Measurements from ENCODE around the gene LCP2. TPM values are rescaled to one million over a fixed set of nuclear protein-coding genes. Genes with fewer than 3 reads are reported as not detected.

The LCP2 gene
- total and polyA plus RNA-seq, 10 of the 15 experiments (the other 5 are each of a cell fraction or from before 2014, with no cell fraction given), result 8.0 to 50.5 (median 20.6) TPM

GRCh38 chr5:170293273-170293672 is 4.3 kb downstream of the LCP2 start (continued):
- TF ChIP-seq ZBTB11 (CRISPR knock-in tag; IDR thresholded peaks at IDR 0.05) (no peak), ASH2L (IDR thresholded peaks at IDR 0.05; ENCODE audit: borderline replicate concordance, low read depth) (no peak), RAD51 (IDR thresholded peaks at IDR 0.05) (no peak), ZNF592 (IDR thresholded peaks at IDR 0.05) (no peak), CREB1 (IDR thresholded peaks at IDR 0.05; ENCODE audit: low read depth) (no peak), ZBTB40 (IDR thresholded peaks at IDR 0.05; ENCODE audit: borderline replicate concordance) (no peak), MEF2A (IDR thresholded peaks at IDR 0.05; ENCODE audit: insufficient read depth, low read depth, low read length) (0 out of 2 replicates have a peak, but pooled peaks have one; percentile 25), MYB (IDR thresholded peaks at IDR 0.05; ENCODE audit: borderline replicate concordance, low read depth, low read length) (no peak), NBN (IDR thresholded peaks at IDR 0.05) (peak; percentile 85), ZNF274 (IDR thresholded peaks at IDR 0.05; ENCODE audit: insufficient read depth, insufficient read length) (no peak), WRNIP1 (IDR thresholded peaks at IDR 0.05; ENCODE audit: borderline replicate concordance, low read depth, low read length) (no peak), NFYA (IDR thresholded peaks at IDR 0.05; ENCODE audit: borderline replicate concordance, low read depth, low read length) (no peak), RELA (IDR thresholded peaks at IDR 0.05; ENCODE audit: borderline replicate concordance, partially characterized antibody) (peak; percentile 56), RCOR1 (conservative IDR thresholded peaks at IDR 0.05; ENCODE audit: low read depth, low read length) (no peak), ZZZ3 (IDR thresholded peaks at IDR 0.05; ENCODE audit: control insufficient read depth, insufficient read length, low read depth) (no peak), NFXL1 (IDR thresholded peaks at IDR 0.05; ENCODE audit: borderline replicate concordance) (no peak), PBX3 (IDR thresholded peaks at IDR 0.05; ENCODE audit: insufficient replicate concordance, low read depth, low read length) (no peak), TARDBP (IDR thresholded peaks at IDR 0.05; ENCODE audit: borderline replicate concordance) (no peak), SIN3A (IDR thresholded peaks at IDR 0.05; ENCODE audit: low read depth, low read length) (no peak)
